GM13977 (cell line): ENCODE results near the gene NSUN3.
"Not testable (repeated sequence)": the region's sequence is repeated elsewhere in the genome, so short reads cannot be mapped to it uniquely, and the experiment has no call there.

Experiments used
- DNase-seq: peaks from one replicate; pipeline ENCODE4 v3.0.0; 2012; ENCODE audit warnings: low spot score
- CTCF ChIP-seq: IDR thresholded peaks from 2 replicates; pipeline ENCODE4 v1.5.1; 2012; ENCODE audit warnings: mild to moderate bottlenecking, control low read depth; ENCODE audit not compliant: insufficient read depth; ENCODE audit errors: extremely low read depth, missing control alignments
- in situ Hi-C: fragments of 300-500 bp; cut with MboI; formaldehyde crosslinking; loops from one replicate; pipeline ENCODE4 v1.12.0; 2022; ENCODE audit warnings: low sequenced_read_pairs, low pct_unique_long_range_greater_than_20kb, mixed read lengths, inconsistent platforms; ENCODE audit not compliant: unreplicated experiment

Gene NSUN3

GRCh38 chr3:94028093-94028837 lies 34.6 kb upstream of the NSUN3 start, which contains the start of gene STX19:
STX19 (minus strand) TSS chr3:94028597; CDS start chr3:94015269, 13,328 bp downstream.
- in situ Hi-C loops: no loop called here
- DNase-seq: no peak
- TF ChIP-seq CTCF: no peak

- in situ Hi-C loops: no loop called here
- peak; percentile 41 for TF ChIP-seq CTCF
- no peak for DNase-seq
Measured at GRCh38 chr3:94036909-94037507, 25.9 kb upstream of the NSUN3 start.

- DNase-seq: no peak
- in situ Hi-C loops: no loop called here
- no peak for TF ChIP-seq CTCF
Measured at GRCh38 chr3:94043285-94043684, 19.6 kb upstream of the NSUN3 start.

- in situ Hi-C loops, DNase-seq: not testable (repeated sequence)
Measured at GRCh38 chr3:94044100-94044936, 18.5 kb upstream of the NSUN3 start.

- TF ChIP-seq CTCF: no peak
- no peak for DNase-seq
- in situ Hi-C loops: no loop called here
Measured at GRCh38 chr3:94046533-94046932, 16.3 kb upstream of the NSUN3 start.

GRCh38 chr3:94049267-94049666 lies 13.6 kb upstream of the NSUN3 start:
- TF ChIP-seq CTCF: no peak
- no peak for DNase-seq

More at GRCh38 chr3:94049267-94049666, 13.6 kb upstream of the NSUN3 start:
- in situ Hi-C loops: no loop called here
